SU-DHL-6 (cell line): ENCODE results near the gene DUS2.
"Not testable (repeated sequence)": the region's sequence is repeated elsewhere in the genome, so short reads cannot be mapped to it uniquely, and the experiment has no call there.

Experiments used
- H2AFZ ChIP-seq: fragments of 200-600 bp; sonication (generic); 2 replicates; pipeline ENCODE4 v1.6.1; 2014; ENCODE audit warnings: low read depth, mild to moderate bottlenecking, moderate library complexity, mixed read lengths, antibody characterized with exemption, low read length; ENCODE audit not compliant: severe bottlenecking
- H3F3A ChIP-seq: fragments of 200-600 bp; shearing (Covaris generic); 2 replicates; pipeline ENCODE4 v1.6.0; 2016; ENCODE audit warnings: antibody characterized with exemption, mild to moderate bottlenecking; ENCODE audit not compliant: insufficient read depth
- H3K27ac ChIP-seq: fragments of 200-600 bp; sonication (generic); 2 replicates; pipeline ENCODE4 v1.5.1; 2016; ENCODE audit warnings: low read depth, mild to moderate bottlenecking, low read length, moderate library complexity, mixed read lengths
- H3K27me3 ChIP-seq: fragments of 200-600 bp; sonication (generic), shearing (Covaris generic); 2 replicates; pipeline ENCODE4 v1.6.0; 2014; ENCODE audit warnings: mild to moderate bottlenecking, low read length
- H3K36me3 ChIP-seq: fragments of 200-600 bp; sonication (generic); 2 replicates; pipeline ENCODE4 v1.6.1; 2014; ENCODE audit warnings: mild to moderate bottlenecking, low read length, mixed read lengths
- H3K4me2 ChIP-seq: fragments of 300-600, 200-600 bp; shearing (Covaris generic), sonication (generic); 2 replicates; pipeline ENCODE4 v1.6.0; 2014; ENCODE audit warnings: low read length, low read depth, mild to moderate bottlenecking; ENCODE audit not compliant: poor library complexity, severe bottlenecking
- H3K4me3 ChIP-seq: fragments of 200-600 bp; sonication (generic); 2 replicates; pipeline ENCODE4 v1.5.1; 2014; ENCODE audit warnings: antibody characterized with exemption, low read length, mild to moderate bottlenecking, mixed read lengths; ENCODE audit not compliant: insufficient read depth, poor library complexity, severe bottlenecking
- H3K79me2 ChIP-seq: fragments of 200-600 bp; sonication (generic); 2 replicates; pipeline ENCODE4 v1.6.1; 2014; ENCODE audit warnings: mild to moderate bottlenecking, low read length, moderate library complexity; ENCODE audit not compliant: insufficient read depth
- H3K9ac ChIP-seq: fragments of 200-600 bp; sonication (generic); 2 replicates; pipeline ENCODE4 v1.7.0; 2014; ENCODE audit warnings: mild to moderate bottlenecking, low read length
- H3K9me2 ChIP-seq: fragments of 200-600 bp; sonication (generic); replicated peaks from 2 replicates; pipeline ENCODE4 v1.6.1; 2014; ENCODE audit warnings: low read length; ENCODE audit not compliant: insufficient read depth
- H3K9me3 ChIP-seq: fragments of 200-600 bp; sonication (generic); 2 replicates; pipeline ENCODE4 v1.6.1; 2014; ENCODE audit warnings: low read length, mixed read lengths; ENCODE audit not compliant: insufficient read depth
- H4K20me1 ChIP-seq: fragments of 200-600 bp; sonication (generic); 2 replicates; pipeline ENCODE4 v1.6.1; 2014; ENCODE audit warnings: low read depth, mild to moderate bottlenecking, antibody characterized with exemption, low read length, moderate library complexity, mixed read lengths
- CTCF ChIP-seq: fragments of 200-600 bp; sonication (generic); IDR thresholded peaks from one replicate; pipeline ENCODE4 v1.5.1; 2017; ENCODE audit warnings: antibody characterized with exemption, mild to moderate bottlenecking, low read length, moderate library complexity; ENCODE audit not compliant: insufficient read depth, poor library complexity, severe bottlenecking
- EZH2phosphoT487 ChIP-seq: fragments of 200-600 bp; sonication (generic), shearing (Covaris generic); conservative IDR thresholded peaks from 2 replicates; pipeline ENCODE4 v1.6.1; 2018; ENCODE audit warnings: mild to moderate bottlenecking, antibody characterized with exemption, low read length, moderate library complexity, mixed read lengths

DUS2 gene

GRCh38 chr16:68028996-68029395 is 5.9 kb downstream of the DUS2 start:
- Histone ChIP-seq H4K20me1 (no peaks in the 10 kb centered on the region), H3K27ac (no peak overlapping the region), H2AFZ (no peak overlapping the region), H3K36me3 (no peaks in the 10 kb centered on the region), H3K9me2 (no peaks in the 10 kb centered on the region), H3K27me3 (no peaks in the 10 kb centered on the region), H3K4me2 (no peak overlapping the region), H3K79me2 (peaks cover 7% of the 10 kb centered on the region), H3K9ac (no peak overlapping the region), H3K4me3 (no peak overlapping the region), H3F3A (no peaks in the 10 kb centered on the region), H3K9me3 (no peaks in the 10 kb centered on the region)
- TF ChIP-seq EZH2phosphoT487 (no peak), CTCF (no peak)

DNA sequence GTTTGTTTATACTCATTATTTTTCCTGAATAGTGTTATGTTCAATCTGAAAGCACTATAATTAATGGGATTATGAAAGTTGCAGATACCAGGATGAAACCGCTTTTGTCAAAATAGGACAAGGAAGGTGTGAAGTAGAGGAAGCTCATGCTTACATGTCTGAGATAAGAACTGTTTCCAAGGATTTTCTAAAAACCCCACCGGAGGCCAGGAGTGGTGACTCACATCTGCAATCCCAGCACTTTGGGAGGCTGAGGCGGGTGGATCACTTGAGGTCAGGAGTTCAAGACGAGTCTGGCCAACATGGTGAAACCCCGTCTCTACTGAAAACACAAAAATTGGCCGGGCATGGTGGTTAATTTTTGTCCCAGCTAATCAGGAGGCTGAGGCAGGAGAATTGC is 7.0 kb downstream of the DUS2 start:
- H4K20me1 ChIP-seq, H3K4me3 ChIP-seq, H3K27me3 ChIP-seq, H3K79me2 ChIP-seq, H3K36me3 ChIP-seq, H3K9ac ChIP-seq, H3K9me2 ChIP-seq, H3F3A ChIP-seq, H2AFZ ChIP-seq, H3K27ac ChIP-seq, H3K9me3 ChIP-seq, H3K4me2 ChIP-seq: not testable (repeated sequence)

DNA sequence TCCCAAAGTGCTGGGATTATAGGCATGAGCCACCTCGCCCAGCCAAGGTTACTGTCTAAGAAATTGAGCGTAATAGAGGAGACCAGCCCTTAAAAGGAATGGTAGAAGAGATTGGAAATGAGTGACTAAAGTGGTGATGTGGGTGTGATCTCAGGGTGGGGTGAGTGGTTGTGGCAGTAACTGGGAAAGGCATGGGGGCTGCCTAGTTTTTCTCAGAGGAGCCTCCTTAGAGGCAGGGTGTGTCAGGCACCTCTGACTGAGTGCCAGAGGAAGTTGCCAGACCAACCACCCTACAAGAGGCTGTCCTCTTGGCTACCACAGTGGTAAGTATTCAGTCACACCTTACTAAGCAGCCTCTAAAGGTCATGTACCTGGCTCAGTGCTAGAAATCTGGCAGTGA is 8.9 kb downstream of the DUS2 start:
- Histone ChIP-seq H3K9me2 (no peaks in the 10 kb centered on the region), H3K9me3 (no peaks in the 10 kb centered on the region), H3K9ac (no peak overlapping the region), H3K4me3 (no peak overlapping the region), H3K79me2 (no peaks in the 10 kb centered on the region), H4K20me1 (no peaks in the 10 kb centered on the region), H3K27ac (no peak overlapping the region), H2AFZ (no peak overlapping the region), H3F3A (no peaks in the 10 kb centered on the region), H3K27me3 (no peaks in the 10 kb centered on the region), H3K36me3 (no peaks in the 10 kb centered on the region), H3K4me2 (no peak overlapping the region)
- no peak for TF ChIP-seq EZH2phosphoT487
- no peak for TF ChIP-seq CTCF

DNA sequence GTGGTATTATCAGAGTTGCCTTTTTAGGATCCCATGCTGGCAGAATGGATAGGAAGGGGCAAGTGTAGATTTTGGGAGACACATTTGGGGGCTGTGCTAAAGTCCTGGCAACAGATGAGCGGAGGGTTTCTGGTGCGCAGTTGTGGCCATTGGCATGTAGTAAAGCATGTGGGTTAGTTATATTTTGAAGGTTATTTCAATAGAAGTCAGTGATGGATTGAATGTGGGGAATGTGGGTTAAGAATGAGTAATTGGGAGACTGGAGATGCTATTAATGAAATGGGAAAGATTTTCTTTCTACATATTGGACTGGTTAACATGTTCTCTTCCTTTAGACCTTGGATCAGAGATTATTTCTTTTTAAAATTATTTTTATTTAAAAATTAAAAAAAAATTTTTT is 10.0 kb downstream of the DUS2 start:
- no peak overlapping the region for H3K27ac ChIP-seq
- no peak overlapping the region for H2AFZ ChIP-seq
- TF ChIP-seq CTCF = no peak
- H3K9me3 ChIP-seq = no peaks in the 10 kb centered on the region
- no peaks in the 10 kb centered on the region for H3K9me2 ChIP-seq
- H3K36me3 ChIP-seq = no peaks in the 10 kb centered on the region
- no peaks in the 10 kb centered on the region for H3F3A ChIP-seq
- no peaks in the 10 kb centered on the region for H3K27me3 ChIP-seq
- no peak overlapping the region for H3K4me3 ChIP-seq
- H3K79me2 ChIP-seq = no peaks in the 10 kb centered on the region
- no peak overlapping the region for H3K4me2 ChIP-seq
- no peaks in the 10 kb centered on the region for H4K20me1 ChIP-seq
- no peak overlapping the region for H3K9ac ChIP-seq
